Uterus (tissue), 2 donors: ENCODE measurements around the gene STRBP.

Source experiments
- CTCF ChIP-seq, 4 experiments: fragments of 200-600 bp in 2 of 4; fragments of 450-650 bp in 2 of 4; sonication (generic) in 2 of 4; IDR thresholded peaks; one replicate each; pipeline ENCODE4 v1.5.1; 2016 to 2019; ENCODE audit warnings: antibody characterized with exemption in 4 of 4, mild to moderate bottlenecking in 2 of 4, moderate library complexity in 1 of 4
- POLR2A ChIP-seq, 2 donors: fragments of 450-650 bp; IDR thresholded peaks; one replicate each; pipeline ENCODE4 v1.6.1; 2016; ENCODE audit warnings: antibody characterized with exemption in 2 of 2, mild to moderate bottlenecking in 1 of 2, moderate library complexity in 1 of 2

DNA sequence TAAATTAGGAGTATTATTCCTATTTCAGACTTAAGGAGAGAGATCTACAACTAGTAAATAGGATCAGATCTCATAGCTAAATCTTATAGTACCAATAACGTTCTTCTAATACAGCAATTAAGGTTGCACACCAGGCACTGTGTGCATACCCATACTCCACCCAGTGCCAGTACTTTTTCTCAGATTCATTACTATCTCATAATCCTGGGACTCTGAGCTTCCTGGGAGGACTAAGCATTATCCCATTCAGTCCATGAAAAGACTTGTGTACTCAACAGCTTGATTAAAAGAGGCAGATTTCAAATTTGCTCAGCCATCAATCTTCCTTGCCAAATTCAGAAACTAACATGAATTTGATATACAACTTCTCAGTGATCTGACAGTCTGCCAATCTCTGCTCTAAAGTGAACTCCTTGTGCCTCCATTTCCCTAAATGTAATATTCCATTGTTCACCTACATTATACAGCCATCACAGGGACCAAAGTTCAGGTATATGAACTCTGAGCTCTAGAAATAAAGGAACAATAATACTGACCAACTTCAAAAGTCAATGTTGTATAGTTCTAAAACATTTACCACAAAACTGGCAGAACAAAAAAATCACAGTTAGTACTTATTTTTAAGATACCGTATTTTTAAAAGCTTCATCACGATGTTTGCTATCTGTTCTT lies 7.2 kb downstream of the STRBP start:
- TF ChIP-seq CTCF (IDR thresholded peaks at IDR 0.05) (no peak), POLR2A (IDR thresholded peaks at IDR 0.05) (no peak)
